ENCODE results near the gene C1orf52.
A peak's percentile ranks its signal among the peaks of the same experiment; 100 is the strongest.

C1orf52 gene

DNA sequence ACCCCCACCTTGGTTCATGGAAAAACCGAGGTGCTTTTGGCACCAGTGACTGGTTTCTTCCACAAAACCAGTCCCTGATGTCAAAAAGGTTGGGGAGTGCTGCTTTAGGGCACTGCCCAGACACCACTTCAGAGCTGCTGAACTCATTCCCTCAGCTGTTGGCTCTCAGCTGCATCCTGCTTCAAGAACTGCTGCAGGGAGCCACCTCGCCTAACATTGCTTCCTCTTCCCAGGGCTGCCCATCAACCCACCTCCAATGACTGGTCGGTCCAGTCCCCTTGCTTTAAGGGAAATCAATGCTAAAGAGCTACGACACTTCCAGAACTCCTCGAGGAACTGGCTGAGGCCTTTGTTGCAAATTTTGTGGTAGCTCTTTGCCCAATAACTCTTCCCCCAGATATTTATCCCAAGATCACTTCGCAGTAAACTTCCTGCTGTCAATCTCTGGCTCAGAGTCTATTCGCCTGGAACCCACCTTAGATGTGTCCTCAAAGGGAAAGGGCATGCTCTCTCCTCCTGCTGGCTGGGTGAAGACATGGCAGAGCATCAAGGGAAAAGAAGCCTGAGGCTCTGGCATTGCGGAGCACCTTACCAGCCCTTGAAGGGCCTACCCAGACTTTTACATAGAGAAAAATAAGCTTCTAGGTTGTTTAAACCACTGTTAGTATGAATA, 29.0 kb downstream of the C1orf52 start:
- H3K4me3 ChIP-seq (ENCODE audit: low read depth, low read length): no peak overlapping the region
- TF ChIP-seq, protein P1, sequence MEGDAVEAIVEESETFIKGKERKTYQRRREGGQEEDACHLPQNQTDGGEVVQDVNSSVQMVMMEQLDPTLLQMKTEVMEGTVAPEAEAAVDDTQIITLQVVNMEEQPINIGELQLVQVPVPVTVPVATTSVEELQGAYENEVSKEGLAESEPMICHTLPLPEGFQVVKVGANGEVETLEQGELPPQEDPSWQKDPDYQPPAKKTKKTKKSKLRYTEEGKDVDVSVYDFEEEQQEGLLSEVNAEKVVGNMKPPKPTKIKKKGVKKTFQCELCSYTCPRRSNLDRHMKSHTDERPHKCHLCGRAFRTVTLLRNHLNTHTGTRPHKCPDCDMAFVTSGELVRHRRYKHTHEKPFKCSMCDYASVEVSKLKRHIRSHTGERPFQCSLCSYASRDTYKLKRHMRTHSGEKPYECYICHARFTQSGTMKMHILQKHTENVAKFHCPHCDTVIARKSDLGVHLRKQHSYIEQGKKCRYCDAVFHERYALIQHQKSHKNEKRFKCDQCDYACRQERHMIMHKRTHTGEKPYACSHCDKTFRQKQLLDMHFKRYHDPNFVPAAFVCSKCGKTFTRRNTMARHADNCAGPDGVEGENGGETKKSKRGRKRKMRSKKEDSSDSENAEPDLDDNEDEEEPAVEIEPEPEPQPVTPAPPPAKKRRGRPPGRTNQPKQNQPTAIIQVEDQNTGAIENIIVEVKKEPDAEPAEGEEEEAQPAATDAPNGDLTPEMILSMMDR (IDR thresholded peaks at IDR 0.05; ENCODE audit: borderline replicate concordance, insufficient read depth, low read depth, low read length): peak; percentile 41; the same call in 1 of the 2 replicates

DNA sequence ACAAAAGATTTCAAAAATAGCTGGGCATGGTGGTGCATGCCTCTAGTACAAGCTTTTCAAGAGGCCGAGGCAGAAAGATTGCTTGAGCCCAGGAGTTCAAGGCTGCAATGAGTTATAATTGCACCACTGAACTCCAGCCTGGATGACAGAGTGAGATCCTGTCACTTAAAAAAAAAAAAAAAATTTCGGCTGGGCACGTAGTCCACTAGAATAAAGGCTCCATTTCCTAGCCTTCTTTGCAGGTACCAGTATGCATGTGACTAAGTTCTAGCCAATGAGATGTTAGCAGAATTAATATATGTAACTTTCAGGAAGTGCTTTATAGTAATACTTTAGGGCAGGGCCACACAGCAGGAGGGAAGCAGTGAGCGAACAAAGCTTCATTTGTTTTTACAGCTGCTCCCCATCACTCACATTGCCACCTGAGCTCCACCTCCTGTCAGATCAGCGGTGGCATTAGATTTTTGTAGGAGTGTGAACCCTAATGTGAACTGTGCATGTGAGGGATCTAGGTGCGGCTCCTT, 29.8 kb downstream of the C1orf52 start:
- TF ChIP-seq, protein P1 (IDR thresholded peaks at IDR 0.05; ENCODE audit: borderline replicate concordance, insufficient read depth, low read depth, low read length): no peak
- H3K4me3 ChIP-seq (ENCODE audit: low read depth, low read length): no peak overlapping the region

DNA sequence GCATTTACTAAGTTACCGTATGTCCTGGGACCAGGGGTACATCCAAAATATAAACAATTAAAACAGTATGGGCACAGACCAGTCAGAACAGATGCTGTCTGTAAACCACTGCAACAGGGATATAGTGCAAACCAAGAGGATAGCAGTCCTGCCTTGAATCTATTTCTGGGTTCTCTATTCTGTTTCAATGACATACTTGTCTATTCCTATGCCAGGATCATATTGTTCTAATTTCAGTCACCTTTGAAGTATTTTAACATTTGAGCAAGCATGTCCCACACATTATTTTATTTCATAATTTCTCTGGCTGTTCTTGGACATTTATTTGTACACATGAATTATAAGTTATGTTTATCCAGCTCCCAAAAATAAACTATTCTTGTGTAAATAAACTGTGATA, 30.5 kb downstream of the C1orf52 start:
- TF ChIP-seq, protein P1 (IDR thresholded peaks at IDR 0.05; ENCODE audit: borderline replicate concordance, insufficient read depth, low read depth, low read length): no peak
- no peak overlapping the region for H3K4me3 ChIP-seq (ENCODE audit: low read depth, low read length)

DNA sequence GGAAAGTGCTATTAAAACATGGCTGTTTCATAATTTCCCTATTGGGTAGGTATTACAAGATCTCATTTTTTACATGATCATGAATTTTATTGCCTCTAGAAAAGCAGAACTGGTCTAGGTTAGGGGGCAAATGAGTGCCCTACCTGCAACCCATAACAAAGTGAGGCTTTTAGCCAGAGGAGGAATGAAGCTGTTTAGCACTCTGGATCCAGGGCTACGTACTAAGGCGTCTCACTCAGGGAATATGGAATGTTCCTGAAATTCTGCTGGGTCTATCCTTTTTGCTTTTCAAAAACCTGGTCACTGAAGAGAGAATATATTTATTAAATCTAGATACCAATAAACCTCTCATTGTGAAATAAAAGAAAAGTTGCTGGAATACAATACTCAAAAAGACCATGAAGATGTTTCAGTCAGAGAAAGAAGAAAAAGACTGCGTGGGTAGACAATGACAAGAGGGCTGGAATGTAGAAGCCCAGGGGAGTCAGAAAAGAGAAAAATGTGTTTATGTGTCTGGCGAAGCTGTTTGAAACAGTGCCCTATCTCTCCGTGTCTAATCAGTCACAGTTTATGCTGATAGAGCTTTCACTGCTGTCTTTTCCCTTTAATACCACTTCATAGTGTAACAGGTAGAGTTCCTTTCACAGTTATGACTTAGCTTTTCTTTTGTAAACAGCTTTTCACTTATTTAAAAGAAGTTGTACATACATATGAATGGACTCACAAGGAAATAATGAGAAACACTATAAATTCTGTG, 33.7 kb downstream of the C1orf52 start:
- no peak overlapping the region for H3K4me3 ChIP-seq (ENCODE audit: low read depth, low read length)
- TF ChIP-seq, protein P1 (IDR thresholded peaks at IDR 0.05; ENCODE audit: borderline replicate concordance, insufficient read depth, low read depth, low read length): no peak

DNA sequence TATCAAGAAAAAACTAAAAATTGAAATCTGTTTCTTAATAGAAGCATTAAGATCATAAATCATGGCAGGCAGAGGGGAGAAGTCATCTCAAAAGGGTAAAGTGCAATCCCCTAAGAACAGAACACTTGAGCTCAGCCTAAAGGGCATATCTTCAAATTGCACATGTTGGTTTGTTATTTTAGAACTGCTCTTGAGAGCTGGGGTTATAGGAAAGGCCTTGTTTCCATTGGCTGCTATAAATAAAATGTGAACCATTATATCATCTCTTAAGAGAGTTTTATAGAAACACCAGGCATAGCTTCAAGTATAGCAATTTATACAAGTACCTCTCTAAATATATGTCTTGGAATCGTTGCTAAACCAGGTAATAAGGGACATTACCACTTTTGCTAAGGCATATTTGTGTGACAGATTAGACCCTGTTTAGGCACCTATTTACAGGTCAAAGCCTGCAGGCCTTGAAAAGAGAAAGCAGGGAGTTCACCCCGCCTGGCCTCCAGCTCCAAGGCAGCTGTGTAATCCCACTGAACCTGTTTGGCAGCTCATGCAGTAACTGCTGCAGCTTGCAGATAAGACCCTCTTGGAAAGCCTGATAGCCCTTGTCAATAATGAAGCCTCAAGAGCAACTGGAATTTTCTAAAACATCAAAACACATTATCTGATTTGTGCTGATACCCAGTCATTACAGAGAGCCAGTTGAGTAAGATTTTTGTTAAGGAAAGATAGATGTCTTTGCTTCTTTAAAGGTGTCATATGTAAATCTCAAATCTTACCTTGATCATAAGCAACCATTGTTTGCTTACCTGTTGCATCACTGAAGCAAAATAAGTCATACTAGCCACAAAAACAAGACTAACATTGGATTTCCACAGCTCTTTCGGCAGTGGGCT, 34.5 kb downstream of the C1orf52 start:
- TF ChIP-seq, protein P1 (IDR thresholded peaks at IDR 0.05; ENCODE audit: borderline replicate concordance, insufficient read depth, low read depth, low read length): no peak
- H3K4me3 ChIP-seq (ENCODE audit: low read depth, low read length): no peak overlapping the region

DNA sequence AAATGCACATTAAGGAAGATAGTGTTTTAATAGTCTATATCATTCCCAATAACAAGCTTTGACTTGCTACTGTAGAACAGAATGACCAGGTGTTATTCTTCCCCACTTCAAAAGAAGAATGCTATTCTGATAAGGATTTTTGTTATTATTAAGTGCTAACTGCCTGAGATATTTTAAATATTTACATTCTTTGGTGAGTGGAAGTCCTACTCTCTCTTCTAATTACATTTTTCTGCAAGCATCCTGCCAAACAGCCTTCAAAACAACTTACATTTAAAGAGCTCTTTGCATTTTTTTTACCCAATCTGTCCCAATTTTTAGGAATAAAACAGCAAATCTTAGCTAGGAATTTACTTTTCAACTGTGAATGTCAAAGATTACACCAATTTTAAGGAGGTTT, 35.2 kb downstream of the C1orf52 start:
- no peak overlapping the region for H3K4me3 ChIP-seq (ENCODE audit: low read depth, low read length)
- TF ChIP-seq, protein P1 (IDR thresholded peaks at IDR 0.05; ENCODE audit: borderline replicate concordance, insufficient read depth, low read depth, low read length): no peak

All from GM12875 (cell line).